SK-N-SH treated with all-trans-retinoic acid at 6 μM for 48 hours (cell line): Measurements from ENCODE around the gene CAPN12.

Source experiments
- ARNTL ChIP-seq: fragments of 450-650 bp; formaldehyde crosslinking; IDR thresholded peaks from 2 replicates; pipeline ENCODE4 v1.5.0; 2020; ENCODE audit warnings: low read depth, mild to moderate bottlenecking, moderate library complexity, borderline replicate concordance
- CSDC2 ChIP-seq: fragments of 250-450 bp; sonication (Bioruptor Pico); IDR thresholded peaks from 2 replicates; pipeline ENCODE4 v1.5.0; 2020; ENCODE audit warnings: mild to moderate bottlenecking, moderate library complexity
- ESRRG ChIP-seq: fragments of 250-450 bp; sonication (Bioruptor Pico); IDR thresholded peaks from 2 replicates; pipeline ENCODE4 v1.6.1; 2021; ENCODE audit warnings: mild to moderate bottlenecking
- GLIS3 ChIP-seq: fragments of 250-450 bp; sonication (Bioruptor Pico); IDR thresholded peaks from 2 replicates; pipeline ENCODE4 v1.5.0; 2020; ENCODE audit warnings: mild to moderate bottlenecking, moderate library complexity
- PATZ1 ChIP-seq: fragments of 250-450 bp; sonication (Bioruptor Pico); IDR thresholded peaks from 2 replicates; pipeline ENCODE4 v1.8.0; 2020; ENCODE audit warnings: mild to moderate bottlenecking, moderate library complexity, borderline replicate concordance
- RARB ChIP-seq: fragments of 250-450 bp; sonication (Bioruptor Pico); IDR thresholded peaks from 2 replicates; pipeline ENCODE4 v1.8.0; 2021; ENCODE audit warnings: mild to moderate bottlenecking, moderate library complexity
- SNAI2 ChIP-seq: fragments of 250-450 bp; sonication (Bioruptor Pico); IDR thresholded peaks from 2 replicates; pipeline ENCODE4 v1.5.0; 2020; ENCODE audit warnings: mild to moderate bottlenecking, moderate library complexity
- TCF4 ChIP-seq: fragments of 250-450 bp; sonication (Bioruptor Pico); IDR thresholded peaks from 2 replicates; pipeline ENCODE4 v1.8.0; 2021; ENCODE audit warnings: mild to moderate bottlenecking, moderate library complexity, borderline replicate concordance
- TOX ChIP-seq: fragments of 250-450 bp; sonication (Bioruptor Pico); IDR thresholded peaks from 2 replicates; pipeline ENCODE4 v1.8.0; 2021; ENCODE audit warnings: mild to moderate bottlenecking, moderate library complexity, borderline replicate concordance
- ZC3H10 ChIP-seq: fragments of 250-450 bp; sonication (Bioruptor Pico); IDR thresholded peaks from 2 replicates; pipeline ENCODE4 v1.5.1; 2021; ENCODE audit warnings: mild to moderate bottlenecking, moderate library complexity
- ZFP3 ChIP-seq: fragments of 250-450 bp; sonication (Bioruptor Pico); IDR thresholded peaks from 2 replicates; pipeline ENCODE4 v1.5.0; 2020; ENCODE audit warnings: mild to moderate bottlenecking, moderate library complexity
- ZFP30 ChIP-seq: fragments of 450-650 bp; formaldehyde crosslinking; IDR thresholded peaks from 2 replicates; pipeline ENCODE4 v1.5.0; 2022; ENCODE audit warnings: mild to moderate bottlenecking, moderate library complexity
- ZNF70 ChIP-seq: fragments of 450-650 bp; formaldehyde crosslinking; IDR thresholded peaks from 2 replicates; pipeline ENCODE4 v1.5.0; 2020; ENCODE audit warnings: mild to moderate bottlenecking, moderate library complexity

GRCh38 chr19:38788478-38789243 is 44.4 kb upstream of the CAPN12 start, which contains the start of gene LGALS7B:
- no peak for TF ChIP-seq ZFP30 (CRISPR knock-in tag)
- no peak for TF ChIP-seq CSDC2 (CRISPR knock-in tag)
- no peak for TF ChIP-seq ARNTL (CRISPR knock-in tag)
- TF ChIP-seq TCF4: no peak
- no peak for TF ChIP-seq SNAI2
- TF ChIP-seq TOX (CRISPR knock-in tag): no peak
- no peak for TF ChIP-seq RARB (CRISPR knock-in tag)
- no peak for TF ChIP-seq ESRRG (CRISPR knock-in tag)
- no peak for TF ChIP-seq PATZ1 (CRISPR knock-in tag)
- TF ChIP-seq ZNF70 (CRISPR knock-in tag): no peak
- no peak for TF ChIP-seq GLIS3 (CRISPR knock-in tag)
- TF ChIP-seq ZFP3 (CRISPR knock-in tag): no peak
- no peak for TF ChIP-seq ZC3H10
